GM21825 (cell line): ENCODE measurements around the gene CBY2.

Experiments
- ATAC-seq: cut with Tn5 transposase; IDR thresholded peaks from one replicate; pipeline ENCODE4 v1.9.1; 2021; ENCODE audit warnings: mild to moderate bottlenecking, moderate library complexity; ENCODE audit not compliant: unreplicated experiment

The CBY2 gene

DNA sequence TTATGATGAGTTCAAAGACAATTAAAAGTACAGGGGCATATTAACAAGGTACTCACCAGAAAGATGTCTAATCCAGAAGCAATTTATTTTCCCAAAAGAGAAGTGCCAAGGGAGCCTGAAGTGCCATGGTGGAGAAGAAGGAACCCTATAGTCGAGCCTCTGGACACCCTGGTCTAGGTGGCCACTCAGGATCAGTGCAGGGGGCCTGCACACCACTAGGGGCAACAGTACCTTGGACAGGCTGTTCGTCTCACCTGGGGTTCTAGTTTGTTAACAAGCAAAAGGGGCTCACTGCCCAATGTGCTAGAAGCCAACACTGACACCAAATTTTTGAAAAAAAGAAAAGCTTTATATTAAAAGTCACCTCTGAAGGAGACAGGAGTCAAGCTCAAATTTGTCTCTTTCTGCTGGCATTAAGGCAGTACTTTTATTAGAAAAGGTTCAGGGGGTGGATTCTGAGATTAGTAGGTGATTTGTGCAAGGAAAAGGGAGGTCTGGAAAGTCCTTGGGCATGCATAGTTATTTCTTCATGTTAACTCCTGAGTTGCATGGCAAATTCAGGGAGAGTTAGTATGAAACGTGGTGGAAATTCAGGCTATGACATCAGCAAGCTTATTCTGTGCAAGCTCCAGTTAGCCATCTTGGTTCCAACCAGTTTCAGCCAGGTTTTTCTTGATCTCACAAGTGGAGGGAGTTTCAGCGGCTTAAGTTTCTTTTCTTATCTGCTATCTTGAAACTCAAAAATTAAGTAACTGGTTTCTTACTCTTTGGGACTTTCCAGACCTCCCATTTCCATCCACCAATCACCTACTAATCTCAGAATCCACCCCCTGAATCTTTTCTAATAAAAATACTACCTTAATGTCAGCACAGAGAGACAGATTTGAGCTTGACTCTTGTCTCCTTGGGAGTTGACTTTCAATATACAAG lies 884 bp upstream of the CBY2 start:
- ATAC-seq, result peak; percentile 63

- no peak for ATAC-seq
Observed at GRCh38 chr13:45702869-45703391, 810 bp downstream of the CBY2 start.

DNA sequence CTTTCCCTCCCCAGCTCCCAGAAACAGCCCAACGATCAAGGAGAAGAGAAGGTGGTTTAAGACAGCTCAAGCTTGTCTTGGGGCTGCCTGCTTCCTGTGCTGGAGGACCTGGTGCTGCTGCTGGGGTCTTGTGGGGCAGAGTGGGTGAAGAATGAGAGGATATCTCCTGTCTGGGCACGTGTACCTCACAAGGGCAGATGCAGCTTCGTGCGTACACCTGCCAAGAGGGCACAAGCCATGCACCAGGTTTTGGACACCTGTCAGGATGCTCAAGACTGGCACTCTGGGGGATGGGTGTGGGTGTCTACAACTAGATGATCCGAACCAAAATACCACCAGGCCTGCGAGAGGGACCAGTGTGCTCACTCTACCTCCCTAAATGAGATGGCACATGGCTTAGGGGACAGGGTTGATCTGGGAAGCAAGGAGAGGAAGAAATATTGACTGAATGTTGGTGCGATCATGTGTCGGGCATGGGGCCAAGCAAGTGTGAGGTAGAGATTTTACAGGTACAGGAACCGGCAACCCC lies 2.2 kb downstream of the CBY2 start:
- no peak for ATAC-seq

DNA sequence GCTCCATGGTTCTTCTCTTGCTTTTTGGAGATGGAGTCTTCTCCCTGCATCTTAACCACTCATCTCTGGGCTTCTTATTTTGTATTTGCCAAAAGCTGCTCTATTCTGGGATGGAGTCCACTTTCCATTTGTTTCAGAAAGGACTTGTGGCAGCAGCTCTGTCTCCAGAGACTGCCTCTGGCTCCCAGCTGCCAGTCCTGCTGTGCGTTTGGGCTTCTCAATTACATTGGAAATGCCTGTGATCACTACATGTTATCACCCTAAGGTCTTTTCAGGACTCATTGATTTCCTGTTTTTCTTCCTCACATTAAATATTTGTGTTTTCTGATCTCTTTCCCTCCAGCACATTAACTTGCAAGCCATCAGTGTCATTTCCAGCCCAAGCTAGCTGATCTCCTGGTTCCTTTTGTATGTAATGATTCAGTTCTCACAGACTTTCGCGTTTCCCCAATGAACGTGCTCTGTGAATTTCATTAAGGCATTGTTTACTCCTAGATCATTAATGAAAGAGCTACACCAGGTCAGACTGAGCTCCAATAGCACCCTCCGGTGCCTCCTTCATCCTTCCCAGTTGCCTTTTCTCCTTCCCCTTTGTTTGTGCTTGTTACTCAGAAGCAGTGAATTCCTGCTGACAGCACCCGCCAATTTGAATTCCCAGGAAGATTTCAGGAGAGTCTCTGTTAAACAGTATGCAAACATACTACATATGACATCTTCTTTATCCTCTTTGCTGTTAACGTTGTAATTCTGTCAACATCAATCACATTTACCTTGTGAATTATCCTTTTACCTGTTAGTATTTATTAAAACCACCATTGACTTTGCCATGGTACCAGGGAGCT lies 3.0 kb downstream of the CBY2 start:
- ATAC-seq, result no peak

- no peak for ATAC-seq
Observed at GRCh38 chr13:45705918-45706317, 3.8 kb downstream of the CBY2 start.

DNA sequence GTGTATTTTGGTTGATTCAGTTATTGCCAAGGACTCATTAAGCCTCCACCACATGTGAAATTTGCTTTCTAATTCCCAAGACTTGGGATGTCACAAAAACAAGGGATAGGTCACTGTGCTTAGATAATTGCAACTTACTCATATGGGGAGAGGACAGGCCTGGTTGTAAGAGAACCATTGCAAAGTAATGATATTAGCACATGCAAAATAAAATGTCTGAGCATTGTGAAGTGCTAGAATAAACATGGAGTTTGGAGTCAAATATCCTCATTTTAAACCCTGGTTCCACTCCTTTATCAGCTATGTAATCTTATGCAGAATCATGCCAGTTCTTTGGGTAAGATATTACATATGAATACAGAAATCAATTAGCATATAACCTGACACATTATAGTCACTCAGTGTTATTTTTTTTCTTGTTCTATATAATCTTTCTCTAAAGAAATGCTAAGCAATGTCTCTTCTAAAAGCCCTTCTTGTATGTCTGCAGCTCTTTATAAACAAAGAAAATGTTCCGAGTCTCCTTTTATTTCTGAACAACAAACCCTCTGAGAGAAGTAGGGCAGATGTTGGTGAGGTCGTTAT lies 5.5 kb downstream of the CBY2 start:
- no peak for ATAC-seq

DNA sequence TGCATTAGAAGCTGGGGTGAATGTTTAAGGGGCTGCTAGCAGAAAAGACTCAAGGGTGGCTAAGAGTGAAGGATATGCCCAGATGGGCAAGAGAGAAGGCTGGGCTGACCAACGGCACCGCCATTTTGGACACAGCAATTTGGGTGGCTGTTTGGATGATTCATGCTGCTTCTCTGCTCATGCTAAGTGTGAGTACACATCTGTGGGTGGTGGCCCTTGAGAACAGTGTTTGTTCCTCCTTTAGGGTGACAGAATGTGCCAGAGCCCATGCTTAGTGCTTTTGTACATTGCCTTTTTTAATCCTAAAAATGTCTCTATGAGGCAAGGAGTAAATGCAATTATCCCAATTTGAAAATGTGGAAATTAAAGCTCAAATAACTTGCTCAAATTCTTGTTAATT lies 9.8 kb downstream of the CBY2 start:
- ATAC-seq, result no peak

GRCh38 chr13:45713106-45713690 lies 11.1 kb downstream of the CBY2 start:
- ATAC-seq, result no peak

GRCh38 chr13:45713721-45714120 lies 11.6 kb downstream of the CBY2 start:
- no peak for ATAC-seq

GRCh38 chr13:45714170-45714569 lies 12.1 kb downstream of the CBY2 start:
- no peak for ATAC-seq

DNA sequence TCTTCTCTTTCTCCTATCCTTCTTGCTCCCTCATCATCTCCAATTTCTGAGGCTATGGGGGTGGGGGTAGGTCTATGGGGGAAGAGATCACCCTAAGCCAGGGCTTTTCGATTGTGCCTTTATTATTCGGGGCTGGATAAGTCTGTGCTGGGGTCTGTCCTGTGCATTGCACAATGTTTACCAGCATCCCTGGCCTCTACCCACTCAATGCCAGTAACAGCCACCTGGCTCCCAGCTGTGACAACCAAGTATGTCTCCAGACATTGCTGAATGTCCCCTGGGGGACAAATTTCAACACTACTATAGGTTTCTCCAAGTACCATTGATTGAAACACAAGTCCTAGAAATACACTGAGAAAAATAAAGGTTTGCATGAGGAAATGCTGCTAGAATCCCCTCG lies 13.2 kb downstream of the CBY2 start:
- no peak for ATAC-seq

DNA sequence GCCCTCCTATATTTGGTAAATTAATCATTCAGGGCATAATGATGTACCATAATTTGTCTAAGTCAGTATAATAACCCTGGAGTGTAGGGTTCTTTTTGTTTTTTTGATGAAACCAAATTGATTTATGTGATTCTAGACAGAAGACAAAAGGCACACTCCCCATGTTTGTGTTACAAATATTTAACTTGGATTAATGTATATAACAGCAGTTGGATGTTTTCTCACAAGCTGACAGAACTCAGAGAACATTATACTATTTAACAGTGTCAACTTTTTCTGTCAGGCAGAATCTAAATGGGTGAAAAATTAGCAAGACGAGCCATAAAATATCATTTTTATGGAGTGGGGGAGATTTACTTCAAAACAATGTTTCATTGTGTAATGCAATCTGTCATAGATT lies 15.2 kb downstream of the CBY2 start:
- ATAC-seq, result no peak

GRCh38 chr13:45718063-45718462 lies 15.9 kb downstream of the CBY2 start:
- ATAC-seq, result peak; percentile 61

DNA sequence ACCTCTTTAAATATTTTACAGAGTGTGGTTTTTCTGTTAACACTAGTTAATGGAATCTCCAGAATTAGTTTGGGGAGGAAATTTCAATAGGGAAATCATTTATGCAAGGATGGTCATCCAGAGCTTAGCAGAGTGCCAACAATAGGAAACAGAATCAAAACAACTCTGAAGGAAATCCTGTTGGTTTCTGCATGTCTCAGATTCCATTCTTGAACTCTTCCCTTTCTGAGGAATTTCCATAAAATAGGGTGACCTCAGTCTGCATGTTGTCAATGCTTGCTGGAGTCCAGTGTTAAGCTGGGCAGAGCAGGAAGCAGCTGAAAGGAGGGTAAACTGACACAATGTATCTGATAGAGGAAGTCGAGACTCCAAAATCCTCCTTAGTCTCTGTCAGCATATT lies 16.9 kb downstream of the CBY2 start:
- ATAC-seq, result no peak

- ATAC-seq, result no peak
Observed at GRCh38 chr13:45721203-45721731, 19.1 kb downstream of the CBY2 start.

DNA sequence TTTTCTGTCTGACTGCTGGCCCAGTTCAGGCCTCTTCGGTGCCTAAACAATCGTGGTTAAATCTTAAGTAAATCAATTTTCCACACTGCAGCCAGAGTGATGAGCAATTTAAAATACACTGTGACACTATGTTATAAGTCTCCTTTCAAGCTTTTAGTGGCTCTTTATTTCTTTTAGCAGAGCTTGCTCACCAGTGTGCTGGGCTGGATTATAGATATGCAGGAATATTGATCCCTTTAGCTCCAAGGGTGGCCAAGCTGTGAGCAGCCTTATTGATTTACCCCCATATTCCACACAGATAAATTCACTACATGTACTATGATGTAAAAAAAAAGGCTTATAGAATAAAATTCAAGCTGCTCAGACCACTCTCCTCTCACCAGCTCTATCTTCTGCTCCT lies 21.7 kb downstream of the CBY2 start:
- ATAC-seq, result no peak

DNA sequence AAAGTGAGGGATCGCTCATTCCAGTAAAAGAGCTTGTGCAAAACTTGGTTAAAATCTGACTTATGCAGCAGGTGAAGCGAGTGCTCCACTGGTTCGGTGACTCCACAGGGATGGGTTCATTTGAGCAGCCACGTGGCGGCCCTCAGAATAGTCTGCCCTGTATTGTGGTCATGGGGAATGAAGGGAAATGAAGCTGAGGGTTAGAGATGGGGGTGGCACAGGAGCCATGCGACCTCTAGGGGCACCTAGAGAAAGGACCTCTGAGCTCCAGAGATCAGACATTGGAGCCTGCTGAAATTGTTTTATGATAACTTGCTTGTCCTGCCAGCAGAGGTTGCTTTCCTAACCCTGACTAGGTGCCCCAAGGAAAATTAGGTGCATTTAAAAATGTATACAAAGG lies 26.6 kb downstream of the CBY2 start:
- ATAC-seq, result no peak

DNA sequence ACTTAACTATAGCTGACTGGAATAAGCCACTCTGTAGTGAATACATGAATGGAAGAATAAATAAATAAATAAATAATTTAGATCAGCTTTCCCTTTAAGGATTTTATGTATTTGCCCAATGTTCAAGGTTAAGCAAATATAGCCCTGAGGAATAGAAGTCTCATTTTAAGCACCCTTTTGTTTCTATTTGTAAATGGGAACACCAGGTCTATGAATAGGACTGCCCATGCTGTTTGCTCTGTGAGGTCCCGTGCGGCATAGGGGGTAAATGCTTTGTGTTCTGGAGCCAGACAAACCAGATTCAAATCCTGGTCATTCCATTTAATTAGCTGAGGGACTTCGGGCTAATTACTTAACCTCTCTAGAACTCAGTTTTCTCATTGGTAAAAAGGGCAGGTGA lies 29.3 kb downstream of the CBY2 start:
- ATAC-seq, result no peak

- no peak for ATAC-seq
Observed at GRCh38 chr13:45732916-45733315, 30.8 kb downstream of the CBY2 start.

DNA sequence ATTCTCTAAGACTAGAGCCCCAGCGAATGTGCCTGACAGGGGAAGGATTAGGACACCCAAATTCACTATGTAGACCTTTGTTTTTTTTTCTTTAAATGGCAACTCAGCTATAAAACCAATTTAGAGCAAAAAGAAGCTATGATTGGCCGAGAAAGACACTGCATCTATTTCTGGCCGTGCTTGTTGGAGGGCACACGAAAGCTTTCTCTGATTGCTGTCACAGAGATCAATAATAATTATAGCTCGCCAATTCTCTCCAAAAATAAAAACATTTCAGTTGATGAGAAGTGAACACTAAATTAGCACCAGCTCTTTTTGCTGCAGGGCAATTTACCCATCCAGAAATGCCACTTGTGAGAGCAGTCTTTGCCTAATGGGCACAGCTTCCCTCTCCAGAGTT lies 31.2 kb downstream of the CBY2 start:
- no peak for ATAC-seq
